MV-4-11 (cell line): ENCODE data around the gene VPS13D.

Experiments used
- DNase-seq: peaks from one replicate; lab custom pipeline; 2025; lab: John Stamatoyannopoulos, UW

The VPS13D gene

DNA sequence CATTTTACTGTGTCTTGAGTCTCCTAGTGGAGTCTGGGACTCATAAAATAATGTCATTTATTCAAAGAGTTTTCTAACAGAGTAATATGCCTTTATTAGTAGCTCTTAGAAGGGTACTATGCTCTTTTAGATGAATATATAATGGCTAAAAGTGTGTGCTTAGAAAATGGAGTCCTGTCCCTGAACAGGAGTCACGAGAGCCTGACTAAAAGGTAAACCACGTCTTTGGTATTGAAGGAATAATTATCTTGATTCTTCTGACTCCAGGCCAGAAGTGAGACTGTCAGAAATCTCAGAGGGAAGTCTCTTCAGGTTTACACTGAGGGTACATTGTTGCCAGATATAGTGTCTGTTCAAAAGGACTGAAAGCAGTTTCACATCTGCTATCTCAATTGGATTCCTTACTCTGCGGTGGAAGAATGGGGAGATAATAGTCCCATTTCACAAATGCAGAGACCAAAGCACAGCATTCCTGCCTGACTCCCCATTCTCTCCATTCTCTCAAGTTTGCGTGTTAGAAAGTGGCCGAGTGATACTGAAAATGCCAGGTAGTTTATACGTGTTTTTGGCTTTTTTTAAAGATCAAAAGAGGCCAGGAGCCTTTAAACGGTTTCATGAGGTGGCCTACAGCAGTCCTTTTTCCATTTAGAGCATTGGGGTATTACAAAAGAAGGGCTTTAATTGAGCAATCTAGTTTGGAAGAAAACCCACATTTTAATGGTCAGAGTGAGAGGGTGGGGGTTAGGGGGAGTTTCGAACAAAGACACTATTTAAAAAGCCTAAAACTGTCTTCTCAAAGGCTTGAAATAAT is 176.6 kb downstream of the VPS13D start:
- DNase-seq = peak; percentile 65

DNA sequence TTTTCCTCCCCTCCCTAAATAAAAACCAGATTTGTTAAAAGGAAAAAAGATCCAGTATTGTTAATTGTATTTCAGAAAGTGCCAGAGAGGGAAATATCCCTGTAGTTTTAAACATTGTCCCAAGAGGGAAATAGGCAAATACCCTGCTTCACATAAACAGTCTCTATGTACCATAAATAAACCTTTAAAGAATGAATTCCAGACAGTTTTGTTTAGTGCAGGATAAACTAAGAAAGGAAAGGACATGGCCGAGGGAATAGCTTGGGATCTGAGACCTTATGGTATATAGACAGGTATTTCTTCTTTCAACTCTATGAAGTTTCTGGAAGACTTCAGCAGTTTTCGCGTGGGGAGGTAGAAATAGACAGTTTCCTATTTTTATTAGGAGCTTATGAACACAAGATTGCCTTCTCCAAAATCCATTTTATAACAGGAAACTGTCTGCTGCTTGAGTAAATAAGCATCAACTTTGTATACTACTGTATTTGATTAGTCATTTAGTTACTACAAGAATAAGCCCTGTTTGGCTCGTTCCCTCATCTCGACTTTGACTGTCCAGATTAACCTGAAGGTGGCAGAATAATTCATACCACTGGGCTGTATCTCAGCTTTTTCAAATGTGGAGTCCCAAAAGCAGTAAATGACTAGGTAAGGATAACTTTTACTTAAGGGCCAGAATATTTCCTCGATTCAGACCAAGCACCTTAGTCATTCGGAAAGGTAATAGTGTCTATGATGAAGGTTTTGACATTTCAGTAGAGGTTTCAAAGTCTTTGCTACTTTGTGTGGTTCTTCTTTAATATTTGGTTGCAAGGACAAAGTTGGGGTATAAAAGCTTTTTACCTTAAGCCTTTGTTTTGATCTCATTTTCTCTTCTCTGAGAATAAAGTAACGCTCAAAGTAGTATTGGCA is 177.5 kb downstream of the VPS13D start:
- DNase-seq = peak; percentile 16

DNA sequence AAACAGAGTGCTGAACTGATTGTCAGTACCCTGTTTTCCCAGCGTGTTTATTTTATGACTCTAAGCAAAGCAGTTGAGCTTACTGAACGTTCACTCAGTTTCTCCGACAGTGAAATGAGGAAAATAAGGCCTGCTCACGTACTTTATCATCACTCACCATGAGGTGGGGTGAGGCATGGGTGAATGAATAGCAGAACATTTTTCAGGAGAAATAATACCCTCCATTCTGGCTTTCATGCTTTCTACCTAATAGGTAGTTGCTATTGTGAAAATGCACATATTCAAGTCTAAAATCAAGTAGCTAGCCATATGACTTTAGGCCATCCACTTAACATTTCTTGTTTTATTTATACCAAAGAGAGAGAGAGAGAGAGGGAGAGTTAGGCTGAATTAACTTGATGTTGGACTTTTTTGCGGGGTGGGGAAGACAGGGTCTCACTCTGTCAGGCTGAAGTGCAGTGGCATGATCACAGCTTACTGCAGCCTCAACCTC is 178.2 kb downstream of the VPS13D start:
- DNase-seq = no peak

DNA sequence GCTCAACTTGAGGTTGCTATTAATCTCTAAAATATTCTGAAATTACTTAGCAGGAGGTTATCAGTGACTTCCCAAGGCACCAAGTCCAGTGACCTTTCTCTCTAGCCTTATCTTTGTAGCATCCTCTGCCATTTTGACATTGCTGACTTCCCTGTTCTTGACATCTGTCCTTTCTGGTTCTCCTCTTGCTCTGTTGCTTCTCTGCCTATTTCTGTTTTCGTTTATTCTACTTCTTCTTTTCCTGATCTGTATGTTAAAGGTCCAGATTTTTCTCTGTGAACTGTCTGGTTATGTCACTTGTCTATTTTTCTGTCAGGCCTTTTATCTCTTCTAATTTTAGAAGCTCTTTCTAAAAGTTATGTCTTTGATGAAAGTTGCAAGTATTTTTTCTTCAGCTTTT is 178.8 kb downstream of the VPS13D start:
- peak; percentile 68 for DNase-seq

DNA sequence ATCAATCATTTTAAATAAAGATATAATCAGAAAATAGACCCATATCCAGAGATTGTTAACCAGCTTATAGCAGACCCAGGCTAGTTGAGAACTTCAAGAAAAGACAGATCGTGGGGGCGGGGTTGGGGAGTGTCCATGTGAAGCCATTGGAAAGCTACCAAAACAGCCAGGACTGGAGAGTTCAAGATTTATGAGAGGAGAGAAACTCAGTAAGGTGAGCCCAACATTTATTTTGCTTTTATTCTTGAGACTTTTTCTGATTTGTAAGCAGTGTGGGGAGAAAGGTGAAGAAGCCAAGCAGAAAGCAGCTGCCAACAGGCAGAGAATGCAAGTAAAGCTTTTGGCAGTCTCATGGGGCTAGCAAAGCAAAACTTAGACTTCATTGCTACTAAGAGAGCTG is 179.9 kb downstream of the VPS13D start:
- DNase-seq = no peak

DNA sequence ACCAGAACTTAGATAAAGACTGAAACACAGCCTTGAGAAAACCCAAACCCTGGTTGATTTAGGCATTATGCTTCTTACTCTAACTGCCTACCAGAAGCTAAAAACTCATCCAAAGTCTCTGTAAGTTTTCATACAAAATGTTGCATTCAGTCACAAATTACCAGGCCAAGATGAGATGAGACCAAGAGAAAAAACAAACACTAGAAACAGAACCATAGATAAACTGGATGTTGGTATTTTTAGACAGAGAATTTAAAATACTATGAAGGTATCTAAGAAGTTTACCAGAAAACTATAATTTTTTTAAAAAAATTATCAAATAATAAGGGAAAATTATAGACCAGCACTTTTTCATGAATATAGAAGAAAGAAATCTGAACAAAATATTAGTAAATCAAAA is 180.5 kb downstream of the VPS13D start:
- no peak for DNase-seq

DNA sequence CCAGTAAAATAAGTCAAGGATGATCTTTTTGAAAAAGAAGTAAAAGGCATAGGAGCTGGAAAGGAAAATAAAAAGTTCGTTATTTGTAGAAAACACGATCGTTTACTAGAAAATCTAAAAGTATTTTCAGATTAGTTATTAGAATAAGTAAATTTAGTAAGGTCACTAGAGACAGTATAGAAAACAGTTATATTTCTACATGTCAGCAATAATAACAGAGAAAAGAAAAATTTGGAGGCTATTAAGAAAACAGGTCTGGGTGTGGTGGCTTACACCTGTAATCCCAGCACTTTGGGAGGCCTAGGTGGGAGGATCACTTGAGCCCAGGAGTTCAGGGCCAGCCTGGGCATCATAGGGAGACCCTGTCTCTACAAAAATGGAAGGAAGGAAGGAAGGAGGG is 181.3 kb downstream of the VPS13D start:
- no peak for DNase-seq

DNA sequence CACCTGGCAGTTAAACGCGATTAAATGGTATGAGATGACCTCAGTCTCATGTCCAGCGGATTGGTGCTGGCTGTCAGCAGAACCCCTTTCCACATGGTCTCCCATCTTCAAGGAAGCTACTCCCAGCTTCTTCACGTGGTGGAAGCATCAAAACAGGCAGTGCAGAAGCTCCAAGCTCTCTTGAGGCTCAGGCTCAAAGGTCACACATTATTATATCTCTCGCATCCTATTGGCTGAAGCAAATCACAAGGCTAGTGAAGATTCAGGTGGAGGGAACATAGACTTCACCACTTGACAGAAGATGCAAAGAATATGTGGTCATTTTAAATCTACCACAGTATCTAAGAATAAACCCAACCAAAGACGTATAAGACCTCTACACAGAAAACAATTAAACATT is 181.9 kb downstream of the VPS13D start:
- no peak for DNase-seq

DNA sequence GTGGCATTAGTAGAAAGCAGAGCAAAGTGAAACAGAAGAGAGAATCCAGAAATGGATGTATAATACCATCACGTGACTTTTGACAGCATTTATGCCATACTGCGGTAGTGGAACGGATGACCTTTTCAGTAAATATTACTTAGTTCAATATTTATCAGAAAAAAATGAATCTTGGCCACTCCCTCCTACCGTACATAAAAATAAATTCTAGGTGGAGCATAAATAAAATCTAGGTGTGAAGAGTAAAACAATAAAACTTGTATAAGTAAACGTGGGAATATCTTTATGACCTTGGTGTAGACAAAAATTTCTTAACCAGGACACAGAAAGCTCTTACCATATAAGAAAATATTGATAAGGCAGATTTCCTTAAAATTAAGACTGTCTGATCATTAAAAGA is 182.6 kb downstream of the VPS13D start:
- no peak for DNase-seq

DNA sequence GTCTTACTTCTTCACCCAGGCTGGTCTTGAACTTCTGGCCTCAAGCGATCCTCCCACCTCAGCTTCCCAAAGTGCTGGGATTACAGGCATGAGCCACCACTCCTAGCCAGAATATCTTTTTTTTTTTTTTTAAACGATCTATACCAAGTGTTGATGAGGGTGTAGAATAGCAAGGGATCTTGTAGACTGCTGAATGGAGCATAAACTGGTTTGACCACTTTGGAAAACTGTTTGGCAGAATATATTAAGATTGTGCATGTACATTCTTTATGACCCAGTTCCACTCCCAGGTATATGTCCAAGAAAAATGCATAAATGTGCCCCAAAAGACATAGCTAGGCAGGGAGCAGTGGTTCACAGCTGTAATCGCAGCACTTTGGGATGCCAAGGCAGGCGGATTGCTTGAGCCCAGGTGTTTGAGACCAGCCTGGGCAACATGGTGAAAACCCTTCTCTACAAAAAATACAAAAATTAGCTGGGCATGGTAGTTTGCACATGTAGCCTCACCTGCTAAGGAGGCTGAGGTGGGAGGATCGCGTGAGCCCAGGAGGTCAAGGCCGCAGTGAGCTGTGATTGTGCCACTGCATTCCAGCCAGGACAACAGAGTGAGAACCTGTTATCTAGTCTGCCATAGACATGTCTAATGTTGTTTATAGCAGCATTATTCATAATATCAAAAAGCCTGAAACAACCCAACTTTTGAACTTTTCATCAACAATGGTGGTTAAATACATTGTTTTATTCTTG is 184.0 kb downstream of the VPS13D start:
- DNase-seq = no peak

DNA sequence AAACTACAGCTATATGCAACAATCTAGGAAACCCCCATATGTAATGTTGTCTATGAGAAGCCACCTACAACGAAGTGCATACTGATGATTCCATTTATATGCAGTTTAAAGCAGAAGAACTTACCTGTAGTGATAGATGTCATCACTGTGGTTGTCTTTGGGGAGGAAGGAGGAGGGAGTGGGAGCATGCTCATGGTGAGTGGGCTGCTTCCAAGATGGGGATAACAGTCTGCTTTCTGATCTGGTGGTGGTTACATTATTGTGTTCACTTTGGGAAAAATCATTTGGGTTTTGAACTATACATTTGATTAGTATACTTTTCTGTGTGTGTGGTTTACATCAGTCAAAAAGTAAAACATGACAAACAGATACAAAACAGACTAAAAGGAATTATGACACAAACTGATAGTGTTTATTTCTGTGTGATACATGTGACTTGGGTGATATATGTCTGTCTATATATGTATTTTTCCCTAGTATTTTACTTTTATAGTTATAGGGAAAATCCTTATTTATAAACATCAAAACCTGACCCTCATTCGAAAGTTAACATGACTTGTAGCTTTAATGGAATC is 184.7 kb downstream of the VPS13D start:
- DNase-seq = no peak

DNA sequence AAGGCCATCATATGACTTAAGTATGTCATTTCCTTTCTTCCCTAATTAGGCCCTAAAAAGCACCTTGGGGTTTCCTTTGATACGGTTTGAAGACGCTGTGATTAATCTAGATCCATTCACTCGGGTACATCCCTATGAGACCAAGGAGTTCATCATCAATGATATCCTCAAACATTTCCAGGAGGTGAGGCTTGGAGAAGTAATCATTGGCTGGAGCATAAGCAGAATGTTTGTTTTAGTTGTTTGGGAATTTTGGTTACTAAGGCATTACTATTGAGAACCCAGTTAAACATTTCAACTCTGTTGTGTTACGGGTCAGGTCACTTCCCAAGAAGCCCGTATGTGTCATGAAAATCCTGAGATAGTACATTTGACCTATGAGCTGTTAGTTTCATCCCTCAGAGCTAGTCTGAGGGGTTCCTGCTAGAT is 185.2 kb downstream of the VPS13D start:
- no peak for DNase-seq

DNA sequence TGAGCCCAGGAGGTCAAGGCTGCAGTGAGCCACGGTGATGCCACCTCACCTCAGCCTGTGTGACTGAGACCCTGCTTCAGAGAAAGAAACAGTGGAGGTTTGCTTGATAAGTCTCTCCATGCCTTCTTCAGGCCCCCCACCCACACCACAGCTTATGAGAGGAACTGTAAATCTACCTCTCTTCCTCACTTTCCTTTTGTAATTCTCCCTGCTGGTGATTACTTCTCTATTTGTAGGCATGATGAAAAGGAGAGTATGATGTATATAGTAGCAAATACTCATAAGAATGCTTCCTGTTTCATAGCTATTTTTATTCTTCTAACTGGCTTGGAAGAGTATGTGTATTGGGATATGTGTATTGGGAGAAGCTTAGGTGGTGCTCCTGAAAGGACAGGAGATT is 186.3 kb downstream of the VPS13D start:
- DNase-seq = peak; percentile 83

DNA sequence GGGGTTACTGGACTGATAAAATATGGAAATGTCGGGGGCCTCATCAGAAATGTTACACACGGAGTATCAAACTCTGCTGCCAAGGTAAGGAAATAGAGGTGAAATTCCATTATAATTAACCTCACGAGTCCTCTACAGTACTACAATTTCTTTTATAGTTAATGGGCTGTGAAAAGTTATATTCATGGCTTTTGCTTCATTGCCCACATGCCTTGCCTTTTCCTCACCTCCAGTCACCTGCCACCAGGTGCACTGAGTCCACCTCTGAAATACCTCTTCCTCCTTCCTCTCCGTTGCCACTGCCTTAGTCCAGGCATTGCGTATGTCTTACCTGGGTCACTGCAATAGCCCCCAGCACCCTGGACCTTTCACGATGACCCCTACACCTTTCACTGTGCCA is 186.9 kb downstream of the VPS13D start:
- DNase-seq = no peak

DNA sequence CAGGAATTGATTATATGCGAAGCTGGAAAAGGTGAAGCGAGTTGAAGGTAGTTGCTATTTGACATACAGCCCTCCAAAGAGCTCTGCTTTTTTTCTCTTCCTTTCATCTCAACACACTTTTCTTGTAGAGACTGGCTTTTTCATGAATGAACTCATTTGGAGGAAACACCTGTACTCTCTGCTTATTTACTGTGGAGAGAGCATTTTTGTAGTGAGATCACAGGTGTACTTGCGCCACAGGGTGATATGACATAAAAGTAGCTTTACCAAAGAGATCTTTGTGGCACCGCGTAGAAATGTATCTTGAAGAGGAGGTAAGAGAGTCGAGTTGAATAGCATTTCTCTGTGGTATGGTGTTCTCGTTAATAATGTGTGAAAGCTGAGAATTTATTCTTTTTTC is 187.6 kb downstream of the VPS13D start:
- no peak for DNase-seq

DNA sequence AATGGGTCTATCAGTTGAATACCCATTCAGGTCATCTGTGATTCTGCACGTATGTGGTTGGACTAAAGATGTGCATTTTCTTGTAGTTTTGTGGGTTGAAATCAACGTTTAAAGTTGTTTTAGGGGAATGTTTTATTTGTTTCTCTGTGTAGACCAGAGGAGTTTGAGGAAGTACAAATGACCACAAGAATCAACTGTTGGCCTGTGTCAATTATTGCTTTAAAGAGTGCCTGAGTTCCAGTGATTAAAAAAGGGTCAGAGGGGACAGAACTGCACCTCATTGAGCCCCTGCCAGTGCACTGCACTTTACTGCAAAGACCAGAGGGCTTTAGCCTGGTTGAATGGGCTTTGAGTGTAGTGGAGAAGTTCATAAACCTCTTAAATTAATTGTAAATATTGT is 190.3 kb downstream of the VPS13D start:
- DNase-seq = peak; percentile 48

DNA sequence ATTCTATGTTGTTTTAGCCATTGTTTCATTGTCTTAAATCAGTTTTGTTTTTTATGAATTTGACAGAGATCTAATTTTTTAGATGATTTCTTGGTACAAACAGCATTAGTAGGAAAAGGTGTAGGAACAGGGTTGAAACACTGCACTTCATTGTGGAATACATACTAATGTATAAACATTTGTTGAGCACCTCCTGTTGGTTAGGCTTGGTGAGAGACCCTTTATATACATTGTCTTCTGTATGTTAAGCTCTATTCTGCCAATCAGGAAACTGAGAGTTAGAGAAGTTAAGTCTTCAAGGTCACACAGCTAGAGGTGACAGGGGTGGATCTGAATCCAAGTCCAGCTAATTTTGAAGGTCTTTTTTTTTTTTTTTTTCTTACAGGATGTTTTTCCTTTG is 192.7 kb downstream of the VPS13D start:
- DNase-seq = no peak

DNA sequence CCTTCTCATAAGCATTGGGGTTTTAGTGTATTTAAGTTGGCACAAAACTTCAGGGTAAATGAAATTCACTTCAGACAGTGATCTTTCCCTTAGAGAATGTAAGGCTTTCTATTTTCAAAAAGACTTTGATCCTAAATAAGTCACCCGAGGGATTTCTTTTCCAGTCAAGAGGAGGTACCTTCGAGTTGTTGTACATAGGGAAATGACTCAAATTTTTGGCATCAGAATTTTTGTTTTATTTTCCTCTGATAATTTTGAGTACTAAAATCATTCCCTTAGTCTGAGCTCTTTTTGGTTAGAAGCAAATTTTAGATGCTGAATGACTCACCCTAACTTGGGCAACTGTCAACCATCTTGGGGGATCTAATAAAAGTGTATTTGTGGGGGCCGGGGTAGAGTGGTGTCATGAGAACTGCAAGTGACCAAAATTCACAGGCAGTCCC is 194.3 kb downstream of the VPS13D start:
- no peak for DNase-seq

DNA sequence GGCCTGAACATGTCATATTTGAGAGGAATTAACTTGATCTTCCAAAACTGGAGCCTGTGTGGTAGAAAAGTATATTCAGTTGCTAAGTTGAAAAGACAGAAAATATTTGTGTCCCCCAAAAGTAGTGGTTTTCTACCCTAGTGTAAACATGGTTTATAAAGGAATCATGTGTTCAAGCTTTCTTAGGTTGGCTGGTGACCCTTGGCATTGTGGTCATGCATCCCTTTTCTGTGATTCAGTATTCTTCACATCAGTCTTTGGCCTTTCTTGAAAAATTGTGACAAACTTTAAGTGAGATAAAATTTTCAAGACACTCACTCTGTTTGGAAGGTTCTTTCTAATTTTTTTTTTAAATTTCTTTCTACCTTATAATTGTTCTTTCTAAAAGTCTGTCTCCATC is 195.0 kb downstream of the VPS13D start:
- no peak for DNase-seq

DNA sequence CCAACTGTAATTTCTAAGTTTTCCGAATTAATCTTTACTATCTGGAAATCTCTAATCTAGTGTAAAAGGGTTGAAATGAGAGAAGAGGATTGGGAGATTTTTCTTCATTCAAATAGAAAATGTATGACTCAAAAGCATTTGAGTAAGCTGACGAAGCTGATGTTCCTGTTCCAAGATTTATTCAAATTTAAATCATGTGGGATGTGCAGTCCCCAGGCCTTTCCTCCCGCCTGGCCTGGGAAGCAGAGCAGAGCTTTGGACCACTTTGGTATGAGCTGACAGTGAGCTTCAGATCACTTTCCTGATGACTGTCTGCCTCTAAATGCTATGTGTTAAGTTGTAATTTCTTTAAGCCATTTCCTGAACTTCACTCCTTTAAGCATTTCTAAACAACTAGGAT is 196.2 kb downstream of the VPS13D start:
- no peak for DNase-seq

DNA sequence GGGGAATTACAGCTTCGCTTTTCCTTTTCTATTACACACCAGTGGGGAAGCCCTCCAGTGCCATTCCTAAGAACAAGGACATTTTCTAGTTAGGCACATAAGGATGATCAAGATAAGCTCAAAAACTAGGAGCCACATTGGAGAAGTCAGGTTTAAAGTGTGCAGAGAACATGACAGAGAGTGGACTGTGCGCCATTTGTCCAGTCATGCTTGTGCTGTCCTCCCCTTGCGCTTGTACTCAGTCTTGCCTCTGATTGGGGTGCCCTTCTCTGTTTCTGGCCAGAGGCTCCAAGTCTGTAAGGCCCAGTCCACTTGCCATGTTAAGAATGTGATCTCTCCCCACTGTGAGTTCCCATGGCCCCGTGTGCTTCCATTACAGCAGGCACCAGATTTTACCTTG is 198.5 kb downstream of the VPS13D start:
- DNase-seq = no peak

DNA sequence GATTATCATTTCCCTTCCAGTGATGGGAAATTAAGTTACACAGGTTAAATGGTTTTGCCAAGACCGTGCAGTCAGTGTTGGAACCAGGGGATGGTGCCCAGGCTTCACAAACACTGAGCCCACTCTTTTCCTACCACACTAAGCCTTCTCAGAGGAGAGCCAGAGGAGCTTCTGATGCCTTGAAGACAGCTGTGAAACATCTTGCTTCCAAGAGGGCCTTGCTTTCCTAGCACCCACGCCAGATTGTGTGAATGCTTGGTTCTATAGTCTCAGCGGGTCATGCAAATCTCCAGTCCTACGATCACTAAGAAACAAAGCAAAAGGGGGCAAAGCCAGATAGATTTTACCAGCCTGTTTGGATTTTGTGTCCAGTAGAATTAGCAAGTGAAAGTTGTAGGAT is 200.7 kb downstream of the VPS13D start:
- no peak for DNase-seq
